ENCODE data around the gene PDE4D. TPM values are rescaled to one million over a fixed set of nuclear protein-coding genes. Genes with fewer than 3 reads are reported as not detected.

PDE4D gene
- total and polyA plus RNA-seq, 2 of the 4 experiments (the other 2 are of a cell fraction): 1.4 to 7.9 TPM

DNA sequence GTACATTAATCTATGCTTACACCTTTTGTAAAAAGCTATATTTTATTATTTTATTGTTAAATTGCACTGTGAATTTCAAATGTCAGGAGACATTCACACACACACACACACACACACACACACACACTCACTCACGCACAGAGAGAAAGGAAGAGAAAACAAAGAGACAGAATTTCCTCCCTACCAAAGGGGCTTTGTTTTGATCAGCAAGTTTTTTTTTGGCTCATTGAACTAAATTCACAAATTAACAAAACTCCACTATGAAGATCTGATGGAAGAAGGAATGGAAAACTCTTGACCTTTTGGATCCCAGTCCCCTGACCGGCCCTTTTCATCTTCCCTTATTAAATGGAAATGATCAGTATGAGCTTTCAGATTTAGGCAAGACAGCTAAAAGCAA, 161.2 kb downstream of the PDE4D start:
- Histone ChIP-seq H3K4me1 (ENCODE audit: control insufficient read depth, insufficient read depth, low read length) (no peaks in the 10 kb centered on the region), H3K9me3 (ENCODE audit: control insufficient read depth, insufficient read depth, low read length) (no peaks in the 10 kb centered on the region), H2BK20ac (ENCODE audit: low read depth, low read length) (no peak overlapping the region), H3K9ac (ENCODE audit: low read depth, low read length) (no peak overlapping the region), H4K8ac (ENCODE audit: low read depth in 2 of 2, low read length in 2 of 2) (no peak overlapping the region), H3K27me3 (ENCODE audit: control insufficient read depth, insufficient read depth, low read length) (no peaks in the 10 kb centered on the region), H2BK15ac (ENCODE audit: low read depth, low read length) (no peak overlapping the region), H3K4me3 (ENCODE audit: insufficient read depth, low read depth, low read length) (no peak overlapping the region), H2BK5ac (ENCODE audit: low read depth, low read length, poor library complexity, severe bottlenecking) (no peak overlapping the region), H2BK120ac (ENCODE audit: low read depth, low read length) (no peak overlapping the region), H3K56ac (ENCODE audit: extremely low read depth, insufficient read depth, low read length) (no peak overlapping the region), H2AFZ (replicated peaks; ENCODE audit: low read length, poor library complexity) (no peak overlapping the region), H3K14ac (replicated peaks; ENCODE audit: low read depth, low read length) (no peak overlapping the region), H4K20me1 (ENCODE audit: insufficient read depth, low read length) (no peaks in the 10 kb centered on the region), H3K4ac (ENCODE audit: low read depth, low read length) (no peak overlapping the region), H3K27ac (ENCODE audit: insufficient read depth, low read length) (no peak overlapping the region), H3K79me1 (ENCODE audit: low read depth in 1 of 2, low read length in 2 of 2) (no peaks in the 10 kb centered on the region), H2AK5ac (ENCODE audit: low read depth, low read length) (no peak overlapping the region), H3K9me1 (ENCODE audit: insufficient read depth, low read length) (no peaks in the 10 kb centered on the region), H4K5ac (ENCODE audit: low read depth, low read length) (no peak overlapping the region), H3K36me3 (ENCODE audit: control insufficient read depth, insufficient read depth, low read length) (no peaks in the 10 kb centered on the region), H3K18ac (ENCODE audit: low read depth, low read length) (no peak overlapping the region), H4K91ac (ENCODE audit: insufficient read depth, low read depth, low read length) (no peak overlapping the region), H3K23ac (ENCODE audit: low read depth, low read length) (no peak overlapping the region), H2AK9ac (replicated peaks; ENCODE audit: low read depth, low read length, poor library complexity) (no peak overlapping the region), H3K4me2 (ENCODE audit: low read depth, low read length) (no peak overlapping the region)
- WGBS, 2 experiments (ENCODE audit: extremely low coverage in 2 of 2, insufficient read length in 1 of 2): no CpG with 5 or more reads among the region's 2 CpGs
- TF ChIP-seq, protein P1, sequence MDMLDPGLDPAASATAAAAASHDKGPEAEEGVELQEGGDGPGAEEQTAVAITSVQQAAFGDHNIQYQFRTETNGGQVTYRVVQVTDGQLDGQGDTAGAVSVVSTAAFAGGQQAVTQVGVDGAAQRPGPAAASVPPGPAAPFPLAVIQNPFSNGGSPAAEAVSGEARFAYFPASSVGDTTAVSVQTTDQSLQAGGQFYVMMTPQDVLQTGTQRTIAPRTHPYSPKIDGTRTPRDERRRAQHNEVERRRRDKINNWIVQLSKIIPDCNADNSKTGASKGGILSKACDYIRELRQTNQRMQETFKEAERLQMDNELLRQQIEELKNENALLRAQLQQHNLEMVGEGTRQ (IDR thresholded peaks at IDR 0.05; ENCODE audit: low read depth, low read length): no peak
- TF ChIP-seq FOS (IDR thresholded peaks at IDR 0.05; ENCODE audit: low read depth, low read length): no peak
- TF ChIP-seq POLR2A (IDR thresholded peaks at IDR 0.05; ENCODE audit: low read depth, low read length): no peak
- TF ChIP-seq, protein P2, sequence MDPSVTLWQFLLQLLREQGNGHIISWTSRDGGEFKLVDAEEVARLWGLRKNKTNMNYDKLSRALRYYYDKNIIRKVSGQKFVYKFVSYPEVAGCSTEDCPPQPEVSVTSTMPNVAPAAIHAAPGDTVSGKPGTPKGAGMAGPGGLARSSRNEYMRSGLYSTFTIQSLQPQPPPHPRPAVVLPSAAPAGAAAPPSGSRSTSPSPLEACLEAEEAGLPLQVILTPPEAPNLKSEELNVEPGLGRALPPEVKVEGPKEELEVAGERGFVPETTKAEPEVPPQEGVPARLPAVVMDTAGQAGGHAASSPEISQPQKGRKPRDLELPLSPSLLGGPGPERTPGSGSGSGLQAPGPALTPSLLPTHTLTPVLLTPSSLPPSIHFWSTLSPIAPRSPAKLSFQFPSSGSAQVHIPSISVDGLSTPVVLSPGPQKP (IDR thresholded peaks at IDR 0.05; ENCODE audit: borderline replicate concordance, low read depth, low read length): no peak
- TF ChIP-seq SMC3 (IDR thresholded peaks at IDR 0.05; ENCODE audit: low read depth, low read length): no peak
- TF ChIP-seq MAFK (IDR thresholded peaks at IDR 0.05; ENCODE audit: low read depth, low read length): no peak
- TF ChIP-seq MAZ (IDR thresholded peaks at IDR 0.05; ENCODE audit: borderline replicate concordance, low read depth, low read length): no peak
- no peak for TF ChIP-seq MXI1 (IDR thresholded peaks at IDR 0.05; ENCODE audit: borderline replicate concordance, low read depth, low read length)
- no peak for TF ChIP-seq RFX5 (IDR thresholded peaks at IDR 0.05; ENCODE audit: low read depth, low read length)
- TF ChIP-seq RAD21 (IDR thresholded peaks at IDR 0.05; ENCODE audit: low read length): no peak
- TF ChIP-seq NFE2L2 (IDR thresholded peaks at IDR 0.05; ENCODE audit: low read depth, low read length): no peak
- no peak for TF ChIP-seq CHD1 (IDR thresholded peaks at IDR 0.05; ENCODE audit: low read depth, low read length)
- intact Hi-C loops (cut with micrococcal nuclease) (no loop called here), in situ Hi-C loops (cut with MboI; ENCODE audit: low sequenced_read_pairs) (no loop called here), dilution Hi-C loops (cut with HindIII; ENCODE audit: low sequenced_read_pairs, unreplicated experiment) (no loop called here)
- ChIA-PET CTCF (no interaction called here), POLR2A (ENCODE audit: unreplicated experiment) (no interaction called here)
- BruUV-seq (replicated peaks): no TSS peak
- ATAC-seq (ENCODE audit: low read depth): no peak
- DNase-seq: no peak

Data from IMR-90 (cell line).